CD4-positive, alpha-beta T cell treated with Interleukin-6 at 100 ng/mL for 8 hours (primary cell): ENCODE results near the gene TLDC2.
A peak's percentile ranks its signal among the peaks of the same experiment; 100 is the strongest.
"Not testable (repeated sequence)": the region's sequence is repeated elsewhere in the genome, so short reads cannot be mapped to it uniquely, and the experiment has no call there.

Source experiments
- DNase-seq: peaks from one replicate; pipeline ENCODE4 v3.0.0-alpha.2; 2020; ENCODE audit warnings: mixed read lengths, low spot score

Gene TLDC2

GRCh38 chr20:36916199-36916598 is 40.3 kb downstream of the TLDC2 start:
- no peak for DNase-seq

- DNase-seq = no peak
Observed at GRCh38 chr20:36917240-36917639, 41.3 kb downstream of the TLDC2 start.

- no peak for DNase-seq
Observed at GRCh38 chr20:36917943-36918342, 42.0 kb downstream of the TLDC2 start.

GRCh38 chr20:36919715-36920333 is 43.9 kb downstream of the TLDC2 start:
- peak; percentile 67 for DNase-seq

- DNase-seq = no peak
Observed at GRCh38 chr20:36920334-36920730, 44.4 kb downstream of the TLDC2 start.

GRCh38 chr20:36924167-36925045 is 48.5 kb downstream of the TLDC2 start:
- DNase-seq = no peak

GRCh38 chr20:36925234-36925633 is 49.3 kb downstream of the TLDC2 start:
- no peak for DNase-seq

- DNase-seq = no peak
Observed at GRCh38 chr20:36926653-36927200, 50.8 kb downstream of the TLDC2 start.

GRCh38 chr20:36927704-36928103 is 51.8 kb downstream of the TLDC2 start:
- DNase-seq = no peak

GRCh38 chr20:36929290-36929689 is 53.4 kb downstream of the TLDC2 start:
- no peak for DNase-seq

GRCh38 chr20:36929691-36930090 is 53.8 kb downstream of the TLDC2 start:
- DNase-seq = no peak

- DNase-seq = not testable (repeated sequence)
Observed at GRCh38 chr20:36932067-36932466, 56.1 kb downstream of the TLDC2 start.

GRCh38 chr20:36932476-36933426 is 56.8 kb downstream of the TLDC2 start:
- DNase-seq = no peak

- DNase-seq = not testable (repeated sequence)
Observed at GRCh38 chr20:36933571-36933970, 57.6 kb downstream of the TLDC2 start.

- no peak for DNase-seq
Observed at GRCh38 chr20:36936341-36936740, 60.4 kb downstream of the TLDC2 start.

GRCh38 chr20:36936761-36937401 is 60.9 kb downstream of the TLDC2 start:
- DNase-seq = not testable (repeated sequence)

- DNase-seq = no peak
Observed at GRCh38 chr20:36937402-36937770, 61.4 kb downstream of the TLDC2 start.

- no peak for DNase-seq
Observed at GRCh38 chr20:36941401-36941835, 65.5 kb downstream of the TLDC2 start.
